ENCODE measurements around the gene EYA2.

GRCh38 chr20:47066484-47067270 is 172.0 kb downstream of the EYA2 start:
- TF ChIP-seq PATZ1 (CRISPR knock-in tag; IDR thresholded peaks at IDR 0.05; ENCODE audit: borderline replicate concordance) (no peak), ZC3H10 (CRISPR knock-in tag; IDR thresholded peaks at IDR 0.05) (no peak), SNAI2 (CRISPR knock-in tag; IDR thresholded peaks at IDR 0.05) (no peak), CREB5 (CRISPR knock-in tag; IDR thresholded peaks at IDR 0.05; ENCODE audit: low read depth) (no peak)

All from SK-N-SH treated with all-trans-retinoic acid at 6 μM for 48 hours (cell line).